ENCODE measurements around the gene DAAM1. TPM values are rescaled to one million over a fixed set of nuclear protein-coding genes. Genes with fewer than 3 reads are reported as not detected.
A peak's percentile ranks its signal among the peaks of the same experiment; 100 is the strongest.

The DAAM1 gene
- total and polyA plus RNA-seq, 8 donors, result 6.2 to 26.7 (median 16.0) TPM

- H3K4me1 ChIP-seq, result peaks cover 0 to 26% (median 23%) of the 10 kb centered on the region in 3 donors
- peak overlapping the region in 3 of 4 donors; percentile 24 to 45 (median 25) for H3K27ac ChIP-seq
- H3K36me3 ChIP-seq, result no peaks in the 10 kb centered on the region
- 46 to 54% methylated on average over 4 of the region's 4 CpGs for WGBS, 2 donors
- ATAC-seq, result peak in 3 of 4 donors; percentile 12 to 20 (median 17)
- TF ChIP-seq CTCF (IDR thresholded peaks at IDR 0.05), result no peak
- no peak overlapping the region for H3K4me3 ChIP-seq
- no peak for FAIRE-seq
- H3K27me3 ChIP-seq, result no peaks in the 10 kb centered on the region
- intact Hi-C loops (cut with DNase I), result no loop called here
- H3K9me3 ChIP-seq, result no peaks in the 10 kb centered on the region
- no peak for DNase-seq
Observed at GRCh38 chr14:59215757-59216156, 27.3 kb downstream of the DAAM1 start.

- Histone ChIP-seq H3K27me3 (no peaks in the 10 kb centered on the region), H3K4me3 (no peak overlapping the region), H3K4me1 (peaks cover 0 to 26% (median 23%) of the 10 kb centered on the region in 3 donors), H3K36me3 (no peaks in the 10 kb centered on the region), H3K9me3 (no peaks in the 10 kb centered on the region), H3K27ac (no peak overlapping the region)
- WGBS, 2 donors, result 74 to 80% methylated on average over 1 of the region's 1 CpG
- DNase-seq, result no peak
- no peak for TF ChIP-seq CTCF (IDR thresholded peaks at IDR 0.05)
- intact Hi-C loops (cut with DNase I), result no loop called here
- no peak for FAIRE-seq
- ATAC-seq, result no peak
Observed at GRCh38 chr14:59217011-59217410, 28.5 kb downstream of the DAAM1 start.

- ATAC-seq, result no peak
- FAIRE-seq, result no peak
- H3K9me3 ChIP-seq, result no peaks in the 10 kb centered on the region
- WGBS, 2 donors, result 92 to 94% methylated on average over 2 of the region's 2 CpGs
- H3K36me3 ChIP-seq, result no peaks in the 10 kb centered on the region
- H3K4me3 ChIP-seq, result no peak overlapping the region
- no peaks in the 10 kb centered on the region for H3K27me3 ChIP-seq
- DNase-seq, result no peak
- H3K4me1 ChIP-seq, result peaks cover 0 to under 1% (median 0%) of the 10 kb centered on the region in 3 donors
- H3K27ac ChIP-seq, result no peak overlapping the region
- intact Hi-C loops (cut with DNase I), result no loop called here
- TF ChIP-seq CTCF (IDR thresholded peaks at IDR 0.05), result no peak
Observed at GRCh38 chr14:59221568-59221967, 33.1 kb downstream of the DAAM1 start.

- DNase-seq (no peak), ATAC-seq (no peak), FAIRE-seq (no peak)
- intact Hi-C loops (cut with DNase I), result no loop called here
- no peaks in the 10 kb centered on the region for H3K4me1 ChIP-seq
- 74 to 77% methylated on average over 3 of the region's 3 CpGs for WGBS, 2 donors
- TF ChIP-seq CTCF (IDR thresholded peaks at IDR 0.05), result no peak
- no peak overlapping the region for H3K27ac ChIP-seq
- no peaks in the 10 kb centered on the region for H3K9me3 ChIP-seq
- H3K27me3 ChIP-seq, result no peaks in the 10 kb centered on the region
- no peaks in the 10 kb centered on the region for H3K36me3 ChIP-seq
- no peak overlapping the region for H3K4me3 ChIP-seq
Observed at GRCh38 chr14:59224341-59224740, 35.9 kb downstream of the DAAM1 start.

GRCh38 chr14:59225281-59225680, 36.8 kb downstream of the DAAM1 start:
- no peak for TF ChIP-seq CTCF (IDR thresholded peaks at IDR 0.05)
- Histone ChIP-seq H3K4me3 (no peak overlapping the region), H3K27me3 (no peaks in the 10 kb centered on the region), H3K9me3 (no peaks in the 10 kb centered on the region), H3K27ac (no peak overlapping the region), H3K4me1 (no peaks in the 10 kb centered on the region), H3K36me3 (no peaks in the 10 kb centered on the region)
- no peak for DNase-seq
- FAIRE-seq, result no peak
- intact Hi-C loops (cut with DNase I), result no loop called here
- ATAC-seq, result no peak
- WGBS, 2 donors, result 82 to 86% methylated on average over 2 of the region's 2 CpGs
